OCI-M1 (cell line): Measurements from ENCODE around the gene NCAN.
A peak's percentile ranks its signal among the peaks of the same experiment; 100 is the strongest.
"Not testable (repeated sequence)": the region's sequence is repeated elsewhere in the genome, so short reads cannot be mapped to it uniquely, and the experiment has no call there.

Experiments
- DNase-seq: peaks from one replicate; lab custom pipeline; 2025; lab: John Stamatoyannopoulos, UW

Gene NCAN

DNA sequence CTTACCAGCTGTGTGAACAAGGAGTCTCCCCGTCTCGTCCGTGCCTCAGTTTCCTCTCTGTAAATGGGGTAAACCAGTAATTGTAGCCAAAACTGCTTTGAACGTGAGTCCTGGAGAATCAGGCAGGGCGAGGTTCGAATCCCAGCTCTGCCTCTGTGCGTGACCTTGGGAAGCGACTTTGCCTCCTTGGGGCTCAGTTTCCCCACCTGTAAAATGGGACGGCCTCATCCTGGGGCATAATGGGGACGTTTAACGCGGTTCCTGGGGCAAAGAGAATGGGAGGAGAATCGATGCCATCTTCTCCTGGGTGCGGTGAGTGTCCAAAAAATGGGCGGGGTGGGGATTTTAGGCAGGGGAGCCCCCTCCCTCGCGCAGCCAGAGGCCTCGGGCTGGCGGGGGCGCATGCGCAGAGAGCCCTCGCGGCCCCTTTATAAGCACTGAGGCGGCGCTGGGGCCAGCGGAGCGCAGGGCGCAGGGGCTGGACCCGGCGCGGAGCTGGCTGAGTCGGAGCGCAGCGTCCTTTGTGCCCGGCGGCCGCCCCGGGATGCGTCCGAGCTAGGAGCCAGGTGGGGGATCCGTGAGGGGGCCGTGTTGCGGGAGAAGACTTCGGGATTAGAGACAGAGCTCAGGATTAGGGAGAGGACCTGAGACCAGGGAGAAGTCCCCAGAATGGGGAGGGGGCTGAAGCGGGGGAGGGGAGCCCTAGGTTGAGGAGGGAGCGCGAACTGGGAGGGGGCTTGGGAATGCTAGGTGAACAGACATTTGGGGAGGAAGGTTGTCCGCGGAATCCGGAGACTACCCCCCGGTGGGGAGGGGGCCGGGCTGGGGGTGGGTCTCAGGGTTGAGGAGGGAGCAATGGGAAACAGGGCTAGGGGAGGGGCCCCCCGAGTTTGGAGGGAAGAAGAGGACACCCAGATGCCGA is at the start of gene NCAN:
TSS of gene NCAN (plus strand) at position 460 of the 922 bp plus-strand sequence. CDS start 4,996 bp downstream, outside the sequence.
- DNase-seq = no peak

- no peak for DNase-seq
Measured at GRCh38 chr19:19162495-19162894, 49.3 kb upstream of the NCAN start.

DNA sequence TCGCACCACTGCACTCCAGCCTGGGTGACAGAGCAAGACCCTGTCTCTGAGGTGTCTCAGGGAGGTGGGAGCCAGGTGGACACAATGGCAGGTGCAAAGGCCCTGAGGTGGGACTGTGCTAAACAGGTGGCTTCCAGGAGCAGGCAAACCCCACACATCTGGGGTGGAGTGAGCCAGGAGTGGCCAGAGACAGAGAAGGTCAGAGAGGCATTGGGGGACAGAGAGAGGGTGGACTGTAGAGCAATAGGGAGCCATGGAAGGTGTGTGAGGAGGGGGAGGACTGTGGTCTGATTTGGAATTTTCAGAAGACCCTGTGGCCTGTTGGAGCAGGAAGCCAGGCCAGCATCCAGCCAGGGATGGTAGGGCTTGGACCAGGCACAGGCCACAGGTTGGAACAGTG is 46.4 kb upstream of the NCAN start:
- DNase-seq = no peak

GRCh38 chr19:19167612-19168011 is 44.1 kb upstream of the NCAN start:
- no peak for DNase-seq

DNA sequence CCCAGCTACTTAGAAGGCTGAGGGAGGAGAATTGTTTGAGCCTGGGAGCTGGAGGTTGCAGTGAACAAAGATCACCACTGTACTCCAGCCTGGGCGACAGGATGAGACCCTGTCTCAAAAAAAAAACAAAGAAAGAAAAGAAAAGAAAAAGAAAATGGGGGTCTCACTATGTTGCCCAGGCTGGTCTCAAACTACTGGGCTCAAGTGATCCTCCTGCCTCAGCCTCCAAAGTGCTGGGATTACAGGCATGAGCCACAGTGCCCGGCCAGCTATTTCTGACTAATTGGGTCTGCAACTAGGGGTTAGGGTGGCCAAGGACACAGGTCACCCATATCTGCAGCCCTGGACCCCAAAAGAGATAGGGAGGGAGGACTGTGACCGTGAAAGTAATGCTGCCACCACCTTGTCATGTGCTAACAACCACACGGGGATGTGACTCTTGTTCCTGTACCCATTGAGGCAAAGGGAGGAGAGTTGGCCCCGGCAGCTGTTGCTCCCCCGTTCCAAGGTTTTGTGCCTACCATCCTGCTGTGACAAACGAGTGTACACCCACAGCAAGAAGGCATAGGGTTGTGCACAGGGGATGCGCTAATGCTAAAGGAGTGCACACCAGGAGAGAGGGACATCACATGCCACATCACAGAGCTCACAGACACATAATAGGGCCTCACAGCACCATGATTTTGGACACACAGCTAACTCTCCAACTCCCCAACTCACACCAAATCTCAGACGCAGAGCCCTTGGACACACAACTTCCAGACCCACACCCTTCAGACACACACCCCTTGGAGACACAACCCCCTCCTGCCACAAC is 42.3 kb upstream of the NCAN start:
- no peak for DNase-seq

GRCh38 chr19:19170053-19170872 is 41.5 kb upstream of the NCAN start, which contains the start of gene MEF2B:
Gene MEF2B, minus strand, starts transcription at chr19:19170263. Its CDS starts 19,528 bp downstream, at chr19:19150735.
- no peak for DNase-seq

- DNase-seq = no peak
Measured at GRCh38 chr19:19170873-19171672, 40.7 kb upstream of the NCAN start.

DNA sequence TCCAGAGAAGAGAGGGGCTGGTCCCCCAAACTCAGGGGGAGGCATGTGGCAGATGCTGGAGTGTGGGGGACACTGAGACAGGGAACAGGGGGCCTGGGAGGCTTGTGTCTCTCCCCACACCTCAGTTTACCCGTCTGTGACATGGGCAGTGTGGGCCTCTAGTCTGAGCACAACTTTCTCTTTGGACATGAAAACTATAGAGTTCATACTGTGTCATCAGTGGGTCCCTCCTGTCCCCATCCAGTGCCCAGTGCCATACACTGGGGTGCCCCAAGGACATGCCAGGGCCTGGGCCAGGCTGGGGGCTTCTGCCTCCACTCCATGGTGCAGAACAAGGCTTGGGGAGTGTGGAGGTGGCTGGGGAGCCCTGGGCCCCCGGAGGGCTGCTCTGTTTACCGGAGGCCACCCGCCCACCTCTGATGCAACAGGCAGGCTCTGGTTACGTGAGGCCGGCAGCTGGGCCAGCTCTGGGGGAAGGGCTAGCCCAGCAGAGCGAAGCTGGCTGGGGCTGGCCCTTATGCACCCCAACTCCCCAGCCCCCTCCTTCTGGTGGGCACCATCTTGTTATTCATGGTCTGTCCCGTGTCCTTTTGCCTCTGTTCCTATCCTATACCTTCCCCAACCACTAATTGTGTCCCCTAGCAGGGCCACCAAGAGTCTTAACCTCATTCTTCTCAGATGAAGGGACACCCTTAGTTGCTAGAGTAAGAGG is 39.8 kb upstream of the NCAN start:
- peak; percentile 32 for DNase-seq

DNA sequence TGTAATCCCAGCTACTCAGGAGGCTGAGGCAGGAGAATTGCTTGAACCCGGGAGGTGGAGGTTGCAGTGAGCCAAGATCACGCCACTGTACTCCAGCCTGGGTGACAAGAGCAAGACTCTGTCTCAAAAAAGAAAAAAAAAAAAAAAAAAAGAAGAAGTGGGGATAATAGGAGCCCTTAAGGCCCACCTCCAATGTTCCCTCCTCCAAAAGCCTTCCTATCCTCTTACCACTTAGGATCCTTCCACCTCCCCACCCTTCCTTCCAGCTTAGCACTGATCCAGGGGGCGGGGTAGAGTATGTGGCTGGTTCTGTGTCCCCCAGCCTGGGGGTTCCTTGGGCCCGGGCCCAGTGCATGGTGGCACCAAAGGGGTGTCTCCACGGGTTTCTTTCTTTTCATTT is 38.5 kb upstream of the NCAN start:
- DNase-seq = not testable (repeated sequence)

DNA sequence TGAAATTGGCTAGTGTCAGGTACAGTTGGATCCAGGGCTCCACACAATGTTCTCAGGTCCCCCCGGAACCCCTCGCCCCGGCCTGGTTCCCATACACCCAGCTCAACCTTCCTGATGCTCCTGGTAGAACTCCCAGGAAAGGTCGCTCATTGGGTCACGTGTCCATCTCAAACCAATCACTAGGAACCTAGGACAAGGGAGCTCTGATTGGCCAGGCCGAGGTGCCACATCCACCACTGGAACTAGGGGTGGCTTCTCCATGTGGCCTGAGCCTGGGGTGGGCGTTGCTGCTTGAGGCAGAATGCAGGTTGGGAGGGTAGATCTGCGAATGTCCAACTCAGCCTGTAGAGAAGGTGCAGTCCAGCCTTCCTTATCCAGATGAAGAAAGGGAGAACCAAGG is 34.8 kb upstream of the NCAN start:
- DNase-seq = no peak

- DNase-seq = peak; percentile 82
Measured at GRCh38 chr19:19179548-19180441, 32.0 kb upstream of the NCAN start.

DNA sequence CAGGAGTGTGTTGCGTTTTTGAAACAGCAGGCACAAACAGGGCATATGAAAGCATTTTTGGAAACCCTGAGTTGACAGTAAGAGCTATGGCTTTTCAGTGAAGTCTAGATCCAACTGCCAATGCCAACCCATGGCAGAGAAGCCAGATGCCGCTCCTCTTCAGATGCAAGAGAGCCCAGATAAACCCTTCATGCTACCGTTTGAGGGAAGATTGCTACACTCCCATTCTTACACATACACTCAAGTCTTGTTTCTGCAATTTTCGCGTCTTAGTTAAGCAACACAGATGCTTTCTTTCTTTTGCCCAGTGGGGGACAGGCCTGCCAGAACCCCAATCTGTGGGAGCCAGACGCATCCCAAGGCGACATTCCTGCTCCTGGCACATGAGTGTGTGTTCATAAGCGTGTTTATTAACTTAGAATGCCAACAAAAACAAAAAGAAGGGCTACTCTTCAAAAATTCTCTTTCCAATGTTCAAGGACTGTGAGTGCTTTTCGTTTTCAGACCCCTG is 30.2 kb upstream of the NCAN start:
- no peak for DNase-seq

DNA sequence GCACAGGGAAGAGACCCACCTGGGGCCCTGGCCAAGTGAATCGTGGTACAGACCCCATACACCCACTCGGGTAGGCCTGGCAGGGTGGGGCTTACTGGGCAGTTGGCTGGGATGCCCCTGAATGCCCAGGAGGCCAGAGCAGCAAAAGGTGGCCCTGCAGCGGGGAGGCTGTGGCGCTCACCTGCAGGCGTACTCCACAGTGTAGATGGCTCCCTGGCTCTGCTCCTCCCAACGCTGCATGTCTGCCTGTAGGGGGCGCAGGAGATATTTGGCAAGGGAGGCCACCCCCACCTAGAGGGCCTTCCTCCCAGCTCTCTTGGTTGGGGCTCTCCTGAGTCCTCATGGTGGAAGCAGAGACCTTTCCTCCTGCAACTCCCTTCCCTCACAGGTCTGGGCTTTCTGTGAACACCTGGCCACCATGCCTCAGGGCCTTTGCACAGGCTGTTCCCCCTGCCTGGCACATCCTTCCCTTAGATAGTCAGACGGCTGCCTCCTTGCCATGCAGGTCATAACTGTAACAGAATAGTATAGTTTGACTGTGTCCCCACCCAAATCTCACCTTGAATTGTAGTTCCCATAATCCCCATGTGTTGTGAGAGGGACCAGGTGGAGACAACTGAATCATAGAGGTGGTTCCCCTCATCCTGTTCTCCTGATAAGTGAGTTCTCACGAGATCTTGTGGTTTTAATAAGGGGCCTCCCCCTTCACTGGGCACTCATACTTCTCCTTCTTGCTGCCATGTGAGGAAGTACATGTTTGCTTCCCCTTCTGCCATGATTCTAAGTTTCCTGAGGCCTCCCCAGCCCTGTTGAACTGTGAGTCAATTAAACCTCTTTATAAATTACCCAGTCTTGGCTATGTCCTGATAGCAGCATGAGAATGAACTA is 25.7 kb upstream of the NCAN start:
- DNase-seq = peak; percentile 79

GRCh38 chr19:19186742-19187141 is 25.0 kb upstream of the NCAN start:
- no peak for DNase-seq

GRCh38 chr19:19191768-19192077 is 20.0 kb upstream of the NCAN start:
- no peak for DNase-seq

- DNase-seq = peak; percentile 99
Measured at GRCh38 chr19:19192078-19192882, 19.5 kb upstream of the NCAN start, which contains the start of the genes BORCS8 and RFXANK. Gene BORCS8, minus strand, starts transcription at chr19:19192152. Its CDS starts 35 bp downstream, at chr19:19192117. Gene RFXANK, plus strand, starts transcription at chr19:19192258. Its CDS starts 1,689 bp downstream, at chr19:19193947.

DNA sequence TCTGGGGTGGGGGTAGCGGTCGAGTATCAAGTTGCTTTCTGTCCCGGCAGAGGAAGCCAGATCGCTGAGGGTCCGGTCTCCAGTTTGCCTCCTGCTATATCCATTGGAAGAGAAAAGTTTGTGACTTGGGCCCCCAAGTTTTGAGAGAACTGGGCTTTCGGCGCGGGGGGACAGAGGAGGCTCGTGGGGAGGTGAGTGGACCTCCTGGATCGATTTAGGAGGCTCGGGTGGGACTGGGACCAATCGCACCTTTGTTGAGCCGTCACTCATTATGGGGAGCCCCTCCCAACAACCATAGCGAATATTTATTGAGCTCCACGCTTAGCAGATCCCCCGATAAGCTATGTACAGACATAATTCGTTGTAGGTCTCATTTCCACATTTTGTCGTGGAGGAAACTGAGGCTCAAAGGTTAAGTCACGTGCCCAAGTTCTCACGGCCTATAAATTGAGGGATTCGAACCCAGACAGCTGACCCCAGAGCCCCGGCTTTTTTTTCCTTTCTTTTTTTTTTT is 18.8 kb upstream of the NCAN start:
- no peak for DNase-seq
